ENCODE measurements around the gene ABCC4.
"Not testable (repeated sequence)": the region's sequence is repeated elsewhere in the genome, so short reads cannot be mapped to it uniquely, and the experiment has no call there.

The ABCC4 gene

GRCh38 chr13:95193509-95194230 lies 107.6 kb downstream of the ABCC4 start:
- no peak for DNase-seq

GRCh38 chr13:95192998-95193397 lies 108.3 kb downstream of the ABCC4 start:
- no peak for DNase-seq

- DNase-seq, result not testable (repeated sequence)
Measured at GRCh38 chr13:95192564-95192945, 108.7 kb downstream of the ABCC4 start.

GRCh38 chr13:95191821-95192563 lies 109.3 kb downstream of the ABCC4 start:
- peak in 4 of 5 experiments; percentile 24 to 65 (median 44) for DNase-seq

- no peak for DNase-seq
Measured at GRCh38 chr13:95188128-95188527, 113.1 kb downstream of the ABCC4 start.

- peak in 3 of 5 experiments; percentile 39 to 92 (median 50) for DNase-seq
Measured at GRCh38 chr13:95185851-95186250, 115.4 kb downstream of the ABCC4 start.

- DNase-seq, result peak in 1 of 5 experiments; percentile 35
Measured at GRCh38 chr13:95185311-95185710, 115.9 kb downstream of the ABCC4 start.

- DNase-seq, result peak in 1 of 5 experiments; percentile 71
Measured at GRCh38 chr13:95184317-95184716, 116.9 kb downstream of the ABCC4 start.

GRCh38 chr13:95182570-95183265 lies 118.5 kb downstream of the ABCC4 start:
- DNase-seq, result no peak

- DNase-seq, result peak in 1 of 5 experiments; percentile 51
Measured at GRCh38 chr13:95181586-95181985, 119.7 kb downstream of the ABCC4 start.

- peak in 1 of 5 experiments; percentile 62 for DNase-seq
Measured at GRCh38 chr13:95180513-95181245, 120.6 kb downstream of the ABCC4 start.

- peak in 1 of 5 experiments; percentile 86 for DNase-seq
Measured at GRCh38 chr13:95176611-95177259, 124.5 kb downstream of the ABCC4 start.

GRCh38 chr13:95174517-95174916 lies 126.7 kb downstream of the ABCC4 start:
- DNase-seq, result no peak

GRCh38 chr13:95168191-95168590 lies 133.1 kb downstream of the ABCC4 start:
- no peak for DNase-seq

- DNase-seq, result not testable (repeated sequence)
Measured at GRCh38 chr13:95167003-95167402, 134.2 kb downstream of the ABCC4 start.

GRCh38 chr13:95164830-95165229 lies 136.4 kb downstream of the ABCC4 start:
- DNase-seq, result no peak

GRCh38 chr13:95160112-95160906 lies 140.9 kb downstream of the ABCC4 start:
- no peak for DNase-seq

- DNase-seq, result no peak
Measured at GRCh38 chr13:95159458-95159857, 141.8 kb downstream of the ABCC4 start.

GRCh38 chr13:95156208-95156607 lies 145.0 kb downstream of the ABCC4 start:
- peak in 1 of 5 experiments; percentile 18 for DNase-seq

GRCh38 chr13:95155504-95155903 lies 145.7 kb downstream of the ABCC4 start:
- DNase-seq, result no peak

- DNase-seq, result no peak
Measured at GRCh38 chr13:95155093-95155492, 146.2 kb downstream of the ABCC4 start.
